Stimulated activated CD8-positive, alpha-beta memory T cell treated with anti-CD3 and anti-CD28 coated beads, Interleukin-7, amount 100 ng/mL, for 4 hours (primary cell): ENCODE data around the gene HELT.
A peak's percentile ranks its signal among the peaks of the same experiment; 100 is the strongest.
"Not testable (repeated sequence)": the region's sequence is repeated elsewhere in the genome, so short reads cannot be mapped to it uniquely, and the experiment has no call there.

Experiments
- DNase-seq, 2 donors: peaks; one replicate each; pipeline ENCODE4 v3.0.0-alpha.2; 2020; ENCODE audit warnings: low read depth in 2 of 2

The HELT gene

GRCh38 chr4:185036019-185036418 lies 17.7 kb downstream of the HELT start:
- DNase-seq: no peak

- DNase-seq: no peak
Observed at GRCh38 chr4:185036842-185037241, 18.6 kb downstream of the HELT start.

- peak; percentile 2 to 21 for DNase-seq
Observed at GRCh38 chr4:185039508-185040273, 21.4 kb downstream of the HELT start.

GRCh38 chr4:185040523-185040922 lies 22.2 kb downstream of the HELT start:
- no peak for DNase-seq

GRCh38 chr4:185050286-185050685 lies 32.0 kb downstream of the HELT start:
- DNase-seq: not testable (repeated sequence)

GRCh38 chr4:185051283-185051682 lies 33.0 kb downstream of the HELT start:
- not testable (repeated sequence) for DNase-seq

GRCh38 chr4:185053746-185054145 lies 35.5 kb downstream of the HELT start:
- DNase-seq: no peak

- no peak for DNase-seq
Observed at GRCh38 chr4:185054272-185054671, 36.0 kb downstream of the HELT start.

GRCh38 chr4:185054886-185055285 lies 36.6 kb downstream of the HELT start:
- DNase-seq: no peak

GRCh38 chr4:185061610-185062009 lies 43.3 kb downstream of the HELT start:
- DNase-seq: no peak

- DNase-seq: no peak
Observed at GRCh38 chr4:185062606-185063005, 44.3 kb downstream of the HELT start.

- DNase-seq: no peak
Observed at GRCh38 chr4:185066179-185066578, 47.9 kb downstream of the HELT start.

- no peak for DNase-seq
Observed at GRCh38 chr4:185068837-185069236, 50.5 kb downstream of the HELT start.
